HEK293 (cell line): ENCODE measurements around the gene KCNJ16.

ENCODE experiments used
- CTCF ChIA-PET: fragments of 350-600 bp; formaldehyde crosslinking; extraction: SDS; loops from one replicate; lab custom pipeline; 2021; ENCODE audit warnings: antibody characterized with exemption; lab: Yijun Ruan, JAX
- POLR2A ChIA-PET: fragments of 300-600 bp; formaldehyde crosslinking; extraction: SDS; loops from one replicate; lab custom pipeline; 2020; ENCODE audit warnings: antibody characterized with exemption, inconsistent platforms; lab: Yijun Ruan, JAX
- H3K27ac ChIP-seq: fragments of 200-500 bp; sonication (Bioruptor generic); 2 replicates; pipeline ENCODE4 v1.5.1; 2014; ENCODE audit warnings: low read depth, low read length, control low read depth, inconsistent platforms; ENCODE audit errors: extremely low read depth
- H3K36me3 ChIP-seq, 2 experiments: fragments of 200-500 bp in 1 of 2; sonication (Bioruptor generic) in 1 of 2; 1 replicate in 1 of 2; 2 replicates in 1 of 2; pipeline ENCODE4 v1.5.1; 2014 to 2017; ENCODE audit warnings: inconsistent platforms in 2 of 2, low read length in 2 of 2; ENCODE audit not compliant: control insufficient read depth in 2 of 2, insufficient read depth in 1 of 2
- H3K4me1 ChIP-seq: fragments of 200-500 bp; sonication (Bioruptor generic); 2 replicates; pipeline ENCODE4 v1.5.1; 2014; ENCODE audit warnings: mild to moderate bottlenecking, low read length, inconsistent platforms; ENCODE audit not compliant: control insufficient read depth, insufficient read depth
- H3K4me3 ChIP-seq: 2 replicates; pipeline ENCODE4 v1.5.1; 2011; ENCODE audit warnings: low read depth, mild to moderate bottlenecking, control low read depth, low read length, moderate library complexity
- H3K9me3 ChIP-seq: fragments of 200-500 bp; sonication (Bioruptor generic); 2 replicates; pipeline ENCODE4 v1.5.1; 2014; ENCODE audit warnings: low read depth, low read length, inconsistent platforms; ENCODE audit not compliant: control insufficient read depth, insufficient read depth
- BCL11A ChIP-seq: fragments of 450-650 bp; formaldehyde crosslinking; IDR thresholded peaks from 2 replicates; pipeline ENCODE4 v1.5.1; 2016; ENCODE audit warnings: low read depth, missing biosample characterization, missing genetic modification characterization
- GLI2 ChIP-seq: fragments of 450-650 bp; formaldehyde crosslinking; IDR thresholded peaks from 2 replicates; pipeline ENCODE4; 2017; ENCODE audit warnings: missing biosample characterization, missing genetic modification characterization, low read depth, borderline replicate concordance
- HOXC10 ChIP-seq: sonication (generic); formaldehyde crosslinking; IDR thresholded peaks from 2 replicates; pipeline ENCODE4 v1.8.1; 2023; ENCODE audit warnings: mild to moderate bottlenecking, missing genetic modification reagents
- OSR2 ChIP-seq: fragments of 450-650 bp; formaldehyde crosslinking; IDR thresholded peaks from 2 replicates; pipeline ENCODE4 v1.5.1; 2016; ENCODE audit warnings: missing biosample characterization, missing genetic modification characterization
- OVOL3 ChIP-seq: fragments of 450-650 bp; formaldehyde crosslinking; IDR thresholded peaks from 2 replicates; pipeline ENCODE4 v1.5.1; 2016; ENCODE audit warnings: missing biosample characterization, missing genetic modification characterization
- ZEB2 ChIP-seq: fragments of 450-650 bp; formaldehyde crosslinking; IDR thresholded peaks from 2 replicates; pipeline ENCODE4 v1.5.1; 2016; ENCODE audit warnings: missing biosample characterization, missing genetic modification characterization
- ZFP69B ChIP-seq: fragments of 450-650 bp; formaldehyde crosslinking; IDR thresholded peaks from 2 replicates; pipeline ENCODE4 v1.5.1; 2016; ENCODE audit warnings: missing biosample characterization, missing genetic modification characterization
- ZNF169 ChIP-seq: fragments of 450-650 bp; formaldehyde crosslinking; IDR thresholded peaks from 2 replicates; pipeline ENCODE4 v1.5.1; 2016; ENCODE audit warnings: missing biosample characterization, missing genetic modification characterization
- ZNF311 ChIP-seq: fragments of 450-650 bp; formaldehyde crosslinking; IDR thresholded peaks from 2 replicates; pipeline ENCODE4 v1.5.1; 2017; ENCODE audit warnings: missing biosample characterization, missing genetic modification characterization, borderline replicate concordance
- ZNF473 ChIP-seq: fragments of 450-650 bp; formaldehyde crosslinking; IDR thresholded peaks from 2 replicates; pipeline ENCODE4 v1.5.1; 2017; ENCODE audit warnings: missing biosample characterization, missing genetic modification characterization
- ZNF514 ChIP-seq: fragments of 450-650 bp; formaldehyde crosslinking; IDR thresholded peaks from 2 replicates; pipeline ENCODE4 v1.5.1; 2016; ENCODE audit warnings: missing biosample characterization, missing genetic modification characterization
- ZNF530 ChIP-seq: fragments of 450-650 bp; formaldehyde crosslinking; IDR thresholded peaks from 2 replicates; pipeline ENCODE4 v1.5.1; 2016; ENCODE audit warnings: low read depth, missing biosample characterization, missing genetic modification characterization
- ZNF555 ChIP-seq: fragments of 450-650 bp; formaldehyde crosslinking; conservative IDR thresholded peaks from 2 replicates; pipeline ENCODE4 v1.5.1; 2017; ENCODE audit warnings: missing biosample characterization, mild to moderate bottlenecking, missing genetic modification characterization, inconsistent platforms
- ZNF561 ChIP-seq: fragments of 450-650 bp; IDR thresholded peaks from 2 replicates; pipeline ENCODE4 v1.5.1; 2018; ENCODE audit warnings: missing biosample characterization, missing genetic modification characterization, borderline replicate concordance
- ZNF670 ChIP-seq: fragments of 450-650 bp; formaldehyde crosslinking; IDR thresholded peaks from 2 replicates; pipeline ENCODE4 v1.5.1; 2016; ENCODE audit warnings: missing biosample characterization, missing genetic modification characterization, low read depth
- ZNF776 ChIP-seq: fragments of 450-650 bp; formaldehyde crosslinking; IDR thresholded peaks from 2 replicates; pipeline ENCODE4 v1.5.0; 2017; ENCODE audit warnings: missing biosample characterization, missing genetic modification characterization, borderline replicate concordance
- TF ChIP-seq, protein P1 (sequence below): fragments of 450-650 bp; formaldehyde crosslinking; IDR thresholded peaks from 2 replicates; pipeline ENCODE4 v1.5.1; 2016; ENCODE audit warnings: missing biosample characterization, missing genetic modification characterization
- TF ChIP-seq, protein P2 (sequence below): fragments of 450-650 bp; formaldehyde crosslinking; IDR thresholded peaks from 2 replicates; pipeline ENCODE4 v1.5.1; 2016; ENCODE audit warnings: missing biosample characterization, missing genetic modification characterization, borderline replicate concordance
- TF ChIP-seq, protein P3 (sequence below): fragments of 450-650 bp; formaldehyde crosslinking; IDR thresholded peaks from 2 replicates; pipeline ENCODE4 v1.5.1; 2016; ENCODE audit warnings: missing biosample characterization, missing genetic modification characterization, low read depth
- TF ChIP-seq, protein P4 (sequence below): fragments of 450-650 bp; formaldehyde crosslinking; IDR thresholded peaks from 2 replicates; pipeline ENCODE4 v1.5.1; 2017; ENCODE audit warnings: missing biosample characterization, missing genetic modification characterization
- TF ChIP-seq, protein P5 (sequence below): fragments of 450-650 bp; formaldehyde crosslinking; IDR thresholded peaks from 2 replicates; pipeline ENCODE4 v1.5.1; 2016; ENCODE audit warnings: missing biosample characterization, missing genetic modification characterization
- TF ChIP-seq, protein P6 (sequence below): fragments of 450-650 bp; formaldehyde crosslinking; IDR thresholded peaks from 2 replicates; pipeline ENCODE4 v1.5.1; 2016; ENCODE audit warnings: missing biosample characterization, missing genetic modification characterization

The KCNJ16 gene

DNA sequence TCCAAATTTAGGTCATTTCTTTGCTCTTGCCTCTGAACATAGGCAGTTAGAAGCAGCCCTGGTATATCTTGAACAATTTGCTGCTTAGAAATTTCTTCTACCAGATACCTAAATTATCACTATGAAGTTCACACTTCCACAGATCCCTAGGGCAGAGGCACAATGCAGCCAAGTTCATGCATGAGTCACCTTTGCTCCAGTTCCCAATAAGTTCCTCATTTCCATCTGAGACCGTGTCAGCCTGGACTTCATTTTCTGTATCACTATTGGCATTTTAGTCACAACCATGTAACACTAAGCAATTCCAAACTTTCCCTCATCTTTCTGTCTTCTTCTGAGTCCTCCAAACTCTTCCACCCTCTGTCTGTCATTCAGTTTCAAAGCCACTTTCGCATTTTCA lies 45.0 kb downstream of the KCNJ16 start:
- Histone ChIP-seq H3K36me3 (no peaks in the 10 kb centered on the region; a peak in 1 of 3 replicates), H3K27ac (no peak overlapping the region), H3K4me1 (no peaks in the 10 kb centered on the region), H3K4me3 (no peak overlapping the region), H3K9me3 (no peaks in the 10 kb centered on the region)
- POLR2A ChIA-PET = no interaction called here
- TF ChIP-seq, protein P1, sequence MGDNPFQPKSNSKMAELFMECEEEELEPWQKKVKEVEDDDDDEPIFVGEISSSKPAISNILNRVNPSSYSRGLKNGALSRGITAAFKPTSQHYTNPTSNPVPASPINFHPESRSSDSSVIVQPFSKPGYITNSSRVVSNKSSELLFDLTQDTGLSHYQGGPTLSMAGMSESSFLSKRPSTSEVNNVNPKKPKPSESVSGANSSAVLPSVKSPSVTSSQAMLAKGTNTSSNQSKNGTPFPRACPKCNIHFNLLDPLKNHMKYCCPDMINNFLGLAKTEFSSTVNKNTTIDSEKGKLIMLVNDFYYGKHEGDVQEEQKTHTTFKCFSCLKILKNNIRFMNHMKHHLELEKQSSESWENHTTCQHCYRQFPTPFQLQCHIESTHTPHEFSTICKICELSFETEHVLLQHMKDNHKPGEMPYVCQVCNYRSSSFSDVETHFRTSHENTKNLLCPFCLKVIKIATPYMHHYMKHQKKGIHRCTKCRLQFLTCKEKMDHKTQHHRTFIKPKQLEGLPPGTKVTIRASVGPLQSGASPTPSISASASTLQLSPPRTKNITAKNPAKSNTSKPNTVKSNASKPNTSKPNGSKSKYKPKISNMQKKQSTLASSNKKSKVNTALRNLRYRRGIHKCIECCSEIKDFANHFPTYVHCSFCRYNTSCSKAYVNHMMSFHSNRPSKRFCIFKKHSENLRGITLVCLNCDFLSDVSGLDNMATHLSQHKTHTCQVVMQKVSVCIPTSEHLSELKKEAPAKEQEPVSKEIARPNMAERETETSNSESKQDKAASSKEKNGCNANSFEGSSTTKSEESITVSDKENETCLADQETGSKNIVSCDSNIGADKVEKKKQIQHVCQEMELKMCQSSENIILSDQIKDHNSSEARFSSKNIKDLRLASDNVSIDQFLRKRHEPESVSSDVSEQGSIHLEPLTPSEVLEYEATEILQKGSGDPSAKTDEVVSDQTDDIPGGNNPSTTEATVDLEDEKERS (tag by site-specific recombination) = no peak
- TF ChIP-seq ZNF555 (no peak), OSR2 (tag by site-specific recombination) (no peak), ZNF514 (no peak), OVOL3 (no peak), ZNF670 (no peak), BCL11A (tag by site-specific recombination) (no peak), ZEB2 (tag by site-specific recombination) (no peak), ZNF530 (no peak)
- TF ChIP-seq, protein P2, sequence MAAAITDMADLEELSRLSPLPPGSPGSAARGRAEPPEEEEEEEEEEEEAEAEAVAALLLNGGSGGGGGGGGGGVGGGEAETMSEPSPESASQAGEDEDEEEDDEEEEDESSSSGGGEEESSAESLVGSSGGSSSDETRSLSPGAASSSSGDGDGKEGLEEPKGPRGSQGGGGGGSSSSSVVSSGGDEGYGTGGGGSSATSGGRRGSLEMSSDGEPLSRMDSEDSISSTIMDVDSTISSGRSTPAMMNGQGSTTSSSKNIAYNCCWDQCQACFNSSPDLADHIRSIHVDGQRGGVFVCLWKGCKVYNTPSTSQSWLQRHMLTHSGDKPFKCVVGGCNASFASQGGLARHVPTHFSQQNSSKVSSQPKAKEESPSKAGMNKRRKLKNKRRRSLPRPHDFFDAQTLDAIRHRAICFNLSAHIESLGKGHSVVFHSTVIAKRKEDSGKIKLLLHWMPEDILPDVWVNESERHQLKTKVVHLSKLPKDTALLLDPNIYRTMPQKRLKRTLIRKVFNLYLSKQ (tag by site-specific recombination) = no peak
- TF ChIP-seq, protein P3, sequence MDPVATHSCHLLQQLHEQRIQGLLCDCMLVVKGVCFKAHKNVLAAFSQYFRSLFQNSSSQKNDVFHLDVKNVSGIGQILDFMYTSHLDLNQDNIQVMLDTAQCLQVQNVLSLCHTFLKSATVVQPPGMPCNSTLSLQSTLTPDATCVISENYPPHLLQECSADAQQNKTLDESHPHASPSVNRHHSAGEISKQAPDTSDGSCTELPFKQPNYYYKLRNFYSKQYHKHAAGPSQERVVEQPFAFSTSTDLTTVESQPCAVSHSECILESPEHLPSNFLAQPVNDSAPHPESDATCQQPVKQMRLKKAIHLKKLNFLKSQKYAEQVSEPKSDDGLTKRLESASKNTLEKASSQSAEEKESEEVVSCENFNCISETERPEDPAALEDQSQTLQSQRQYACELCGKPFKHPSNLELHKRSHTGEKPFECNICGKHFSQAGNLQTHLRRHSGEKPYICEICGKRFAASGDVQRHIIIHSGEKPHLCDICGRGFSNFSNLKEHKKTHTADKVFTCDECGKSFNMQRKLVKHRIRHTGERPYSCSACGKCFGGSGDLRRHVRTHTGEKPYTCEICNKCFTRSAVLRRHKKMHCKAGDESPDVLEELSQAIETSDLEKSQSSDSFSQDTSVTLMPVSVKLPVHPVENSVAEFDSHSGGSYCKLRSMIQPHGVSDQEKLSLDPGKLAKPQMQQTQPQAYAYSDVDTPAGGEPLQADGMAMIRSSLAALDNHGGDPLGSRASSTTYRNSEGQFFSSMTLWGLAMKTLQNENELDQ (tag by site-specific recombination) = no peak
- TF ChIP-seq, protein P4, sequence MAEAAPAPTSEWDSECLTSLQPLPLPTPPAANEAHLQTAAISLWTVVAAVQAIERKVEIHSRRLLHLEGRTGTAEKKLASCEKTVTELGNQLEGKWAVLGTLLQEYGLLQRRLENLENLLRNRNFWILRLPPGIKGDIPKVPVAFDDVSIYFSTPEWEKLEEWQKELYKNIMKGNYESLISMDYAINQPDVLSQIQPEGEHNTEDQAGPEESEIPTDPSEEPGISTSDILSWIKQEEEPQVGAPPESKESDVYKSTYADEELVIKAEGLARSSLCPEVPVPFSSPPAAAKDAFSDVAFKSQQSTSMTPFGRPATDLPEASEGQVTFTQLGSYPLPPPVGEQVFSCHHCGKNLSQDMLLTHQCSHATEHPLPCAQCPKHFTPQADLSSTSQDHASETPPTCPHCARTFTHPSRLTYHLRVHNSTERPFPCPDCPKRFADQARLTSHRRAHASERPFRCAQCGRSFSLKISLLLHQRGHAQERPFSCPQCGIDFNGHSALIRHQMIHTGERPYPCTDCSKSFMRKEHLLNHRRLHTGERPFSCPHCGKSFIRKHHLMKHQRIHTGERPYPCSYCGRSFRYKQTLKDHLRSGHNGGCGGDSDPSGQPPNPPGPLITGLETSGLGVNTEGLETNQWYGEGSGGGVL (tag by site-specific recombination) = no peak
- TF ChIP-seq, protein P5, sequence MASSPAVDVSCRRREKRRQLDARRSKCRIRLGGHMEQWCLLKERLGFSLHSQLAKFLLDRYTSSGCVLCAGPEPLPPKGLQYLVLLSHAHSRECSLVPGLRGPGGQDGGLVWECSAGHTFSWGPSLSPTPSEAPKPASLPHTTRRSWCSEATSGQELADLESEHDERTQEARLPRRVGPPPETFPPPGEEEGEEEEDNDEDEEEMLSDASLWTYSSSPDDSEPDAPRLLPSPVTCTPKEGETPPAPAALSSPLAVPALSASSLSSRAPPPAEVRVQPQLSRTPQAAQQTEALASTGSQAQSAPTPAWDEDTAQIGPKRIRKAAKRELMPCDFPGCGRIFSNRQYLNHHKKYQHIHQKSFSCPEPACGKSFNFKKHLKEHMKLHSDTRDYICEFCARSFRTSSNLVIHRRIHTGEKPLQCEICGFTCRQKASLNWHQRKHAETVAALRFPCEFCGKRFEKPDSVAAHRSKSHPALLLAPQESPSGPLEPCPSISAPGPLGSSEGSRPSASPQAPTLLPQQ (tag by site-specific recombination) = no peak
- CTCF ChIA-PET = no interaction called here

DNA sequence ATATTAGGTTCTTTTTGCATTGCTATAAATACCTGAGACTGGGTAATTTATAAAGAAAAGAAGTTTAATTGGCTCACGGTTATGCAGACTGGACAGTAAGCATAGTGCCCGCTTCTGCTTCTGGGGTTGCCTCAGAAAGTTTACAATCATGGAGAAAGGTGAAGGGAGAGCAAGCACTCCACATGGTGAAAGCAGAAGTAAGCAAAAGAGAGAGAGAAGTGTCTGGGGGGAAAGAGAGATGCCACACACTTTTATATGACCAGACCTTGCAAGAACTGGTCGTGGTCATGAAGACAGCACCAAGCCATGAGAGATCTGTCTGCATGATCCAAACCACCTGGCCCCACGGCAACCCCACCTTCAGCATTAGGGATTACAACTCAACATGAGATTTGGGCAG lies 45.4 kb downstream of the KCNJ16 start:
- H3K4me1 ChIP-seq = no peaks in the 10 kb centered on the region
- ChIA-PET CTCF (interaction anchor here (1.0 kb wide), 1 partner anchor 24 kb away, joined by 3 read pairs; no protein-coding TSS in a partner anchor), POLR2A (no interaction called here)
- H3K9me3 ChIP-seq = no peaks in the 10 kb centered on the region
- H3K27ac ChIP-seq = no peak overlapping the region
- H3K36me3 ChIP-seq = no peaks in the 10 kb centered on the region; a peak in 1 of 3 replicates
- no peak for TF ChIP-seq ZNF169 (tag by site-specific recombination)
- TF ChIP-seq ZNF776 = no peak
- TF ChIP-seq GLI2 (tag by site-specific recombination) = no peak
- TF ChIP-seq ZNF561 (tag by site-specific recombination) = no peak
- TF ChIP-seq HOXC10 (CRISPR knock-in tag) = no peak
- no peak for TF ChIP-seq ZNF311 (tag by site-specific recombination)
- TF ChIP-seq, protein P6, sequence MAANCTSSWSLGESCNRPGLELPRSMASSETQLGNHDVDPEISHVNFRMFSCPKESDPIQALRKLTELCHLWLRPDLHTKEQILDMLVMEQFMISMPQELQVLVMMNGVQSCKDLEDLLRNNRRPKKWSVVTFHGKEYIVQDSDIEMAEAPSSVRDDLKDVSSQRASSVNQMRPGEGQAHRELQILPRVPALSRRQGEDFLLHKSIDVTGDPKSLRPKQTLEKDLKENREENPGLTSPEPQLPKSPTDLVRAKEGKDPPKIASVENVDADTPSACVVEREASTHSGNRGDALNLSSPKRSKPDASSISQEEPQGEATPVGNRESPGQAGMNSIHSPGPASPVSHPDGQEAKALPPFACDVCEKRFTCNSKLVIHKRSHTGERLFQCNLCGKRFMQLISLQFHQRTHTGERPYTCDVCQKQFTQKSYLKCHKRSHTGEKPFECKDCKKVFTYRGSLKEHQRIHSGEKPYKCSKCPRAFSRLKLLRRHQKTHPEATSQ (tag by site-specific recombination) = no peak
- no peak for TF ChIP-seq ZNF473
- TF ChIP-seq ZFP69B (tag by site-specific recombination) = no peak
- H3K4me3 ChIP-seq = no peak overlapping the region
